Epithelial cell of esophagus (primary cell): ENCODE results near the gene MRPL17.

Experiments
- DNase-seq: peaks from one replicate; pipeline ENCODE4 v3.0.0; 2010; ENCODE audit warnings: low read depth
- H3K4me3 ChIP-seq: 2 replicates; pipeline ENCODE4 v1.5.1; 2011; ENCODE audit warnings: mild to moderate bottlenecking, low read length, control low read depth
- TF ChIP-seq, protein P1 (sequence below): IDR thresholded peaks from 2 replicates; pipeline ENCODE4 v1.5.1; 2011; ENCODE audit warnings: low read depth, mild to moderate bottlenecking, low read length, control low read depth, inconsistent platforms; ENCODE audit not compliant: insufficient read depth; ENCODE audit errors: missing control alignments

Gene MRPL17

DNA sequence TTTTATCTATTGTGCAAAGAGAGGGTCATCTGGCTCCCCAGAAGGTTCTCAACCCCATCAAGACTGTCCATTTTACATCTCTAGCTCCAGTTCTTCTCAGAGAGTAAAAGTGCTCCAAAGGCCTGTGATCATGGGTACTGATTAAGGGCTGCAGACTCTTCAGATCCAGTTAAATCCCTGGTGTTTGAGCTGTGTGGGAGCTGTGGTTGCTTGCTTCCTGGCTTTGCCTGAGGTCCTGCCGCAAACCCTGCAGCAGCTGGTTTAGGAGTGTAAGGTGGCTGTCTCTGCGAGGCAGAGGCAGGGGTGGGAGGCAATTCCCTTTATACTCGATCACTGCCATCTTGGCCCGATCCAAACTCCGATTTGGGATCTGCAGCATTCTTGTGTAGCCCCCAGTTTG is 1.2 kb downstream of the MRPL17 start:
- TF ChIP-seq, protein P1, sequence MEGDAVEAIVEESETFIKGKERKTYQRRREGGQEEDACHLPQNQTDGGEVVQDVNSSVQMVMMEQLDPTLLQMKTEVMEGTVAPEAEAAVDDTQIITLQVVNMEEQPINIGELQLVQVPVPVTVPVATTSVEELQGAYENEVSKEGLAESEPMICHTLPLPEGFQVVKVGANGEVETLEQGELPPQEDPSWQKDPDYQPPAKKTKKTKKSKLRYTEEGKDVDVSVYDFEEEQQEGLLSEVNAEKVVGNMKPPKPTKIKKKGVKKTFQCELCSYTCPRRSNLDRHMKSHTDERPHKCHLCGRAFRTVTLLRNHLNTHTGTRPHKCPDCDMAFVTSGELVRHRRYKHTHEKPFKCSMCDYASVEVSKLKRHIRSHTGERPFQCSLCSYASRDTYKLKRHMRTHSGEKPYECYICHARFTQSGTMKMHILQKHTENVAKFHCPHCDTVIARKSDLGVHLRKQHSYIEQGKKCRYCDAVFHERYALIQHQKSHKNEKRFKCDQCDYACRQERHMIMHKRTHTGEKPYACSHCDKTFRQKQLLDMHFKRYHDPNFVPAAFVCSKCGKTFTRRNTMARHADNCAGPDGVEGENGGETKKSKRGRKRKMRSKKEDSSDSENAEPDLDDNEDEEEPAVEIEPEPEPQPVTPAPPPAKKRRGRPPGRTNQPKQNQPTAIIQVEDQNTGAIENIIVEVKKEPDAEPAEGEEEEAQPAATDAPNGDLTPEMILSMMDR: no peak
- H3K4me3 ChIP-seq: peak overlapping the region; percentile 99
- DNase-seq: peak; percentile 15

DNA sequence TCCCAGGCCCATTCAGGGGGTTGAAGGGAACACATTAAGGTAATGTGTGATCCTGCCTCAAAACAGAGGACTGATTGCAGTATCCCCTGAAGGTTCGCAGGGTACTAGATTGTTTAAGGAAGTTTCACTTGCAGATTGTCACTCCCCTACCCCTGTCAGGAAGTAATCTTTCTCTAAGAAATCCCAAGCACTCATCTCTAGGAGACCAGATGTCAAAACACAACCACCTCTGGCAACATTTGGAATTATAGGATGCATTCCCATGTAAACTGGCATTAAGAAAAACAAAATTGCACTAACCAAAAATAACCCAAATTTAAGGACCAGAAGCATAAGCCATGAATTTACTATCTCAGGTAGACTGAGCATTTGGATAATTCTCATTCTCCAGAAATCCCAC is 1.6 kb downstream of the MRPL17 start:
- no peak overlapping the region for H3K4me3 ChIP-seq
- TF ChIP-seq, protein P1: no peak
- DNase-seq: no peak

DNA sequence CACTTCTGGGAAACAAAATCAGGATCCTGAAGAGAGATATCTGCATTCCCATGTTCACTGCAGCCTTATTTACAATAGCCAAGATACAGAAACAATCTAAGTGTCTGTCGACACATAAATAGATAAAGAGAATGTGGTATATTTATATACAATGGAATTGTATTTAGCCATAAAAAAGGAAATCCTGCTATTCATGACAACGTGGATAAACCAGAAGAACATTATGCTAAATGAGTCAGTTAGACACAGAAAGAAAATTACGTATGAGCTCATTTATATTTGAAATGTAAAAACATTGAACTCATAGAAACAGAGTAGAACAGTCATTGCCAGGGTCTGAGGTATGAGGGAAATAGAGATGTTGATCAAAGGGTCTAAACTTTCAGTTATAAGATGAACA is 6.1 kb downstream of the MRPL17 start:
- no peak for DNase-seq
- TF ChIP-seq, protein P1: no peak
- H3K4me3 ChIP-seq: no peak overlapping the region

DNA sequence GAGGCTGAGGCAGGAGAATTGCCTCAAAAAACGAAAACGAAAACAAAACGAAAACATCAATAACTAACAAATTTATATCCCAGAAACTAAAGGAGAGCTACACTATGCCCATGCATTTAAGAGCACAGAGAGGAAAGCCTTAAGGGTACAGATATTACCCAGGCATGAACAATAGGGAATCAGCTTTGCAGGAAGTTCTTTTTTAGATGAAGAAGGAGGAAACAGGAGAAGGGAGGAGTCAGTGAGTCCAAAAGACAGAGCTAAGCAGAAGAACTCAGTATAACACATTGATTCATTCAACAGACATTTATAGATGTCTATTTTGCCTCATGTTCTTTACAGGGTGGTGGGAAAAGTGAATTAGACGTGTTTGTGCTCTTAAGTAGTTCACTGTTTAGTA is 8.3 kb downstream of the MRPL17 start:
- no peak for DNase-seq
- TF ChIP-seq, protein P1: no peak
- no peak overlapping the region for H3K4me3 ChIP-seq

DNA sequence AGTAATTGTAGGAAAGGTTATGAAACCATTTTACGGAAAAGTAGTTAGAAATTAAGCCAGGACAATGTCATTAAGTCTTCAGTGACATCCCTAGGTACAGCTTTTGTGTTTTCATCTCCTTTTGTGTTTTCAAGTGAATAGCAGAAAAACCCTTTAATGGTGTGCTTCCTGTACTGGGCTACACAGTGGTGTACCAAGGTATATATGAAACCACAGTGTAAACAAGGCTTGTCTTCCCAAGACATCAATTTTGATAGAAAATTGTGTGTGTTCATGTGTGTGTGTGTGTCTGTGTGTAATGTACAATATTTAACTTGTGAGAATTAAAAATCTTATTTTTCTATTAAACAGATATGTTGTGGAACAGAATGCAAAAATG is 8.9 kb downstream of the MRPL17 start:
- H3K4me3 ChIP-seq: no peak overlapping the region
- DNase-seq: no peak
- TF ChIP-seq, protein P1: no peak

DNA sequence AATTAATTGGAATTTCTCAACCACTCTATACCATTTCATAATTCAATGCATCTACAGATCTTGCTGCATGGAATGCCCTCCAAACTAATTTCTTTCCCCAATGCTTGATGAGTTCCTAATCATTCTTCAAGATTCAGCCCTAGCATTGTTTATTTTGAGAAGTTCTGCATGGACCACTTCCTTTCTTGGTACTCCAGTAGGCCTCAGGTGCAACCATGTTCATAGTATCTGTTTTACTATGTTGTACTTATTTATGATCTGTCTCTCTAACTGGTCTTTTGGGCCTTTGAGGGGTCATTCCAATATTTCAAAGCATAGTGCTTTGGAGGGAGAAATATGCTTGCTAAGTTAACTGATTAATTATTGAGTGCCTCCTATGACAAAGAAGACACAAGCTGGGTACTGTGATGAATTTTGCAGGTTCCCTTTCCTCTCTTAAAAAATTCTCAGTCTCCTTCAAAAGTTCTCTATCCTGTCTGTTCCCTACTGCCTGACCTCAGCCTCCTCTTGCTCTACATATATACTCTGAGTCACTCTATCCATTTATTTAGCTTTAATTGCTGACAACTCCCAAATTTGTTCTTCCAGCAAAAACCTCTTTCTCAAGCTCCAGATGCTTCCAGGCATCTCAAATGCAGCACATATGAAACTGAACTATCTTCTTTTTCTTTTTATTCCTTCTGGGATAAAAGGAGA is 9.5 kb downstream of the MRPL17 start:
- no peak overlapping the region for H3K4me3 ChIP-seq
- no peak for DNase-seq
- TF ChIP-seq, protein P1: no peak

DNA sequence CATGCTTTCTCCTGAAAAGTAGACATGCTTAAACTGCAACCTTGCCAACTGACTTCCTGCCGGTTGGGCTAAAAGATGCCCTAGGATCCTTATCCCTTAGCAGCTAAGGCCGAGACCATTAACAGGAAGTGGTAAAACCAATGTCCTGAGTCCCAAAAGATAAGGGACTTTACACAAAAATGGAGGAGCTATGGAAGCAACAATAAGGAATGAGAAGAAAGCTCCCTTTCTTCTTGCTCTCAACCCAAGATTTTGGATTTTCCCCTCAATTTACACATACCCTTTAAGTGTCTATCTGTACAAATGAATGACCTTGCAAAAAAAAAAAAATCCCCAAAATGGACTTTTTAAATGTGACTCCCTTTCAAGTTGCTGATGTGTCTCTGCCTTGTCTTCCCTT is 11.1 kb downstream of the MRPL17 start:
- no peak overlapping the region for H3K4me3 ChIP-seq
- no peak for DNase-seq
- TF ChIP-seq, protein P1: no peak
